WTC11 (cell line): ENCODE measurements around the gene PRKAG2. TPM values are rescaled to one million over a fixed set of nuclear protein-coding genes. Genes with fewer than 3 reads are reported as not detected.

Experiments used
- ATAC-seq: fragments of 200-7000 bp; cut with Tn5 transposase; 2 replicates; pipeline ENCODE4 v1.10.0; 2021; ENCODE audit warnings: mild to moderate bottlenecking, moderate library complexity
- CTCF ChIA-PET: fragments of 300-600 bp; sonication (Branson Sonifier 250); formaldehyde crosslinking; loops from one replicate; lab custom pipeline; 2021; ENCODE audit warnings: antibody characterized with exemption; lab: Charles Lee
- POLR2A ChIA-PET: fragments of 350-600 bp; sonication (Branson Sonifier 250); formaldehyde crosslinking; loops from one replicate; lab custom pipeline; 2021; ENCODE audit warnings: antibody characterized with exemption; lab: Charles Lee
- DNase-seq: peaks from one replicate; pipeline ENCODE4 v3.0.0; 2021; ENCODE audit warnings: low spot score
- H3K27ac Mint-ChIP-seq: 2 replicates; pipeline ENCODE4 v1.8.0; 2021; ENCODE audit warnings: mixed read lengths
- H3K27me3 Mint-ChIP-seq: 2 replicates; pipeline ENCODE4 v1.8.0; 2021; ENCODE audit warnings: low read depth, mild to moderate bottlenecking, moderate library complexity, mixed read lengths
- H3K36me3 Mint-ChIP-seq: 2 replicates; pipeline ENCODE4 v1.8.0; 2021; ENCODE audit warnings: mixed read lengths
- H3K4me1 Mint-ChIP-seq: 2 replicates; pipeline ENCODE4 v1.8.0; 2022; ENCODE audit warnings: mixed read lengths
- H3K4me3 Mint-ChIP-seq: 2 replicates; pipeline ENCODE4 v1.8.0; 2021; ENCODE audit warnings: mild to moderate bottlenecking, moderate library complexity, mixed read lengths
- H3K9me3 Mint-ChIP-seq: 2 replicates; pipeline ENCODE4 v1.8.0; 2021; ENCODE audit warnings: mixed read lengths
- ATF6 ChIP-seq: sonication (generic); formaldehyde crosslinking; IDR thresholded peaks from 2 replicates; pipeline ENCODE4 v1.8.1; 2023; ENCODE audit warnings: mild to moderate bottlenecking, missing genetic modification reagents
- CDX4 ChIP-seq: fragments of 250-450 bp; sonication (Bioruptor Pico); IDR thresholded peaks from 2 replicates; pipeline ENCODE4 v1.9.0; 2021; ENCODE audit warnings: moderate library complexity, mild to moderate bottlenecking, inconsistent platforms, borderline replicate concordance
- ESRRA ChIP-seq: sonication (generic); formaldehyde crosslinking; IDR thresholded peaks from 2 replicates; pipeline ENCODE4 v1.8.1; 2022; ENCODE audit warnings: mild to moderate bottlenecking, missing genetic modification reagents, borderline replicate concordance
- FOXK1 ChIP-seq: sonication (generic); formaldehyde crosslinking; IDR thresholded peaks from 2 replicates; pipeline ENCODE4 v1.8.0; 2022; ENCODE audit warnings: mild to moderate bottlenecking, moderate library complexity, missing genetic modification reagents
- FOXP4 ChIP-seq: sonication (generic); formaldehyde crosslinking; IDR thresholded peaks from 2 replicates; pipeline ENCODE4 v1.8.0; 2022; ENCODE audit warnings: mild to moderate bottlenecking, missing genetic modification reagents
- GABPB1 ChIP-seq: sonication (generic); formaldehyde crosslinking; IDR thresholded peaks from 2 replicates; pipeline ENCODE4 v1.8.1; 2023; ENCODE audit warnings: mild to moderate bottlenecking, missing genetic modification reagents
- HMGXB4 ChIP-seq: sonication (generic); formaldehyde crosslinking; IDR thresholded peaks from 2 replicates; pipeline ENCODE4 v1.8.1; 2023; ENCODE audit warnings: mild to moderate bottlenecking, moderate library complexity, missing genetic modification reagents
- JAZF1 ChIP-seq: fragments of 250-450 bp; sonication (Bioruptor Pico); IDR thresholded peaks from 2 replicates; pipeline ENCODE4 v1.9.0; 2021; ENCODE audit warnings: moderate library complexity, mild to moderate bottlenecking, inconsistent platforms
- KAT7 ChIP-seq: sonication (generic); formaldehyde crosslinking; IDR thresholded peaks from 2 replicates; pipeline ENCODE4 v1.8.1; 2023; ENCODE audit warnings: missing genetic modification reagents, mild to moderate bottlenecking, borderline replicate concordance
- NFATC4 ChIP-seq: fragments of 250-450 bp; sonication (Bioruptor Pico); IDR thresholded peaks from 2 replicates; pipeline ENCODE4 v1.9.0; 2021; ENCODE audit warnings: mild to moderate bottlenecking
- NFYB ChIP-seq: sonication (generic); formaldehyde crosslinking; conservative IDR thresholded peaks from 2 replicates; pipeline ENCODE4 v1.8.0; 2022; ENCODE audit warnings: low read depth, missing genetic modification reagents
- OVOL2 ChIP-seq: fragments of 250-450 bp; sonication (Bioruptor Pico); IDR thresholded peaks from 2 replicates; pipeline ENCODE4 v1.9.0; 2021; ENCODE audit warnings: mild to moderate bottlenecking, borderline replicate concordance
- TEAD4 ChIP-seq: sonication (generic); formaldehyde crosslinking; IDR thresholded peaks from 2 replicates; pipeline ENCODE4 v1.8.0; 2022; ENCODE audit warnings: mild to moderate bottlenecking, missing genetic modification reagents
- TP53 ChIP-seq: sonication (generic); formaldehyde crosslinking; IDR thresholded peaks from 2 replicates; pipeline ENCODE4 v1.8.1; 2023; ENCODE audit warnings: mild to moderate bottlenecking, missing genetic modification reagents
- USF1 ChIP-seq: sonication (generic); formaldehyde crosslinking; IDR thresholded peaks from 2 replicates; pipeline ENCODE4 v1.8.0; 2022; ENCODE audit warnings: mild to moderate bottlenecking, missing genetic modification reagents
- ZNF138 ChIP-seq: sonication (generic); formaldehyde crosslinking; conservative IDR thresholded peaks from 2 replicates; pipeline ENCODE4 v1.8.1; 2022; ENCODE audit warnings: mild to moderate bottlenecking, moderate library complexity, missing genetic modification reagents
- ZNF232 ChIP-seq: sonication (generic); formaldehyde crosslinking; IDR thresholded peaks from 2 replicates; pipeline ENCODE4 v1.8.0; 2022; ENCODE audit warnings: mild to moderate bottlenecking, missing genetic modification reagents
- ZNF317 ChIP-seq: sonication (generic); formaldehyde crosslinking; IDR thresholded peaks from 2 replicates; pipeline ENCODE4 v1.8.1; 2023; ENCODE audit warnings: low read depth, mild to moderate bottlenecking, moderate library complexity, missing genetic modification reagents, borderline replicate concordance
- ZNF416 ChIP-seq: fragments of 250-450 bp; sonication (Bioruptor Pico); IDR thresholded peaks from 2 replicates; pipeline ENCODE4 v1.9.0; 2021; ENCODE audit warnings: mild to moderate bottlenecking, inconsistent platforms
- ZSCAN18 ChIP-seq: fragments of 250-450 bp; sonication (Bioruptor Pico); IDR thresholded peaks from 2 replicates; pipeline ENCODE4 v2.1.2; 2022; ENCODE audit warnings: mild to moderate bottlenecking, moderate library complexity
- total RNA-seq: library from RNA; stranded (reverse); gene quantifications from 3 replicates; pipeline ENCODE4 v1.2.3, GENCODE V29; 2021

PRKAG2 gene
- total RNA-seq, 1 experiment from 2014 or later, result 20.3 TPM

GRCh38 chr7:151686826-151687225 lies 190.1 kb downstream of the PRKAG2 start (continued):
- no peak for TF ChIP-seq USF1
- TF ChIP-seq ZNF232, result no peak
- TF ChIP-seq ZSCAN18 (CRISPR knock-in tag), result no peak

GRCh38 chr7:151686016-151686766 lies 190.7 kb downstream of the PRKAG2 start:
- TF ChIP-seq NFATC4 (CRISPR knock-in tag) (no peak), TP53 (CRISPR knock-in tag) (no peak), ZNF138 (CRISPR knock-in tag) (no peak), KAT7 (CRISPR knock-in tag) (no peak), OVOL2 (no peak), GABPB1 (CRISPR knock-in tag) (no peak), FOXP4 (CRISPR knock-in tag) (no peak), TEAD4 (no peak), ZNF232 (no peak), ESRRA (CRISPR knock-in tag) (no peak), HMGXB4 (CRISPR knock-in tag) (no peak), ZNF416 (CRISPR knock-in tag) (no peak), ATF6 (CRISPR knock-in tag) (no peak), ZNF317 (CRISPR knock-in tag) (no peak), JAZF1 (CRISPR knock-in tag) (no peak), NFYB (CRISPR knock-in tag) (no peak), CDX4 (CRISPR knock-in tag) (no peak), FOXK1 (no peak)
- no peak overlapping the region for H3K4me3 Mint-ChIP-seq
- no peaks in the 10 kb centered on the region for H3K36me3 Mint-ChIP-seq
- ATAC-seq (no peak), DNase-seq (no peak)
- H3K9me3 Mint-ChIP-seq, result no peaks in the 10 kb centered on the region
- H3K27me3 Mint-ChIP-seq, result peaks cover 4% of the 10 kb centered on the region
- ChIA-PET POLR2A (no interaction called here), CTCF (interaction anchor here (1.0 to 2.7 kb wide), 3 partner anchors 10 to 96 kb away, joined by 3 to 13 read pairs (median 4); no protein-coding TSS in a partner anchor)
- peaks cover 32% of the 10 kb centered on the region for H3K4me1 Mint-ChIP-seq
- H3K27ac Mint-ChIP-seq, result no peak overlapping the region
